H1 (cell line): Measurements from ENCODE around the gene ABHD2. TPM values are rescaled to one million over a fixed set of nuclear protein-coding genes. Genes with fewer than 3 reads are reported as not detected.

Source experiments
- CTCF ChIA-PET: fragments of 300-600 bp; sonication (Branson Sonifier 250); formaldehyde crosslinking; loops from one replicate; lab custom pipeline; 2021; ENCODE audit not compliant: partially characterized antibody; lab: Charles Lee
- POLR2A ChIA-PET: fragments of 300-600 bp; sonication (Branson Sonifier 250); formaldehyde crosslinking; loops from one replicate; lab custom pipeline; 2021; ENCODE audit warnings: inconsistent platforms; ENCODE audit not compliant: partially characterized antibody; lab: Charles Lee
- DNase-seq, 2 experiments: peaks; one replicate each; pipeline versions ENCODE4 v3.0.0 to v3.0.0-alpha.2; 2010 to 2022; ENCODE audit warnings: low spot score in 2 of 2, low read depth in 1 of 2, mixed read lengths in 1 of 2
- FAIRE-seq: peaks from 2 replicates; lab custom pipeline; 2011; peaks lifted over from hg19 to GRCh38; lab: Jason Lieb, UNC
- H2AFZ ChIP-seq: 2 replicates; pipeline ENCODE4 v1.8.1; 2012; ENCODE audit warnings: low read length, inconsistent platforms
- H2AK5ac ChIP-seq: 2 replicates; pipeline ENCODE4 v1.6.1; 2013; ENCODE audit warnings: low read depth, low read length
- H2BK120ac ChIP-seq: replicated peaks from 2 replicates; pipeline ENCODE3; 2013; ENCODE audit warnings: low read depth, low read length, inconsistent platforms
- H2BK12ac ChIP-seq: 2 replicates; pipeline ENCODE4 v1.6.1; 2013; ENCODE audit warnings: low read depth, low read length
- H2BK15ac ChIP-seq: 2 replicates; pipeline ENCODE4 v1.6.1; 2013; ENCODE audit warnings: low read length
- H2BK20ac ChIP-seq: 2 replicates; pipeline ENCODE4 v1.6.1; 2013; ENCODE audit warnings: low read length
- H2BK5ac ChIP-seq: 2 replicates; pipeline ENCODE4 v1.6.1; 2013; ENCODE audit warnings: low read depth, low read length
- H3K14ac ChIP-seq: 2 replicates; pipeline ENCODE4 v1.6.1; 2013; ENCODE audit warnings: inconsistent platforms; ENCODE audit not compliant: insufficient read length
- H3K18ac ChIP-seq: 2 replicates; pipeline ENCODE4 v1.6.1; 2013; ENCODE audit warnings: low read length; ENCODE audit errors: extremely low read depth
- H3K23ac ChIP-seq: 2 replicates; pipeline ENCODE4 v1.6.1; 2013; ENCODE audit warnings: inconsistent platforms; ENCODE audit not compliant: insufficient read length
- H3K23me2 ChIP-seq: 2 replicates; pipeline ENCODE4 v1.6.1; 2013; ENCODE audit warnings: low read depth, low read length
- H3K27ac ChIP-seq: 2 replicates; pipeline ENCODE4 v1.6.1; 2011; ENCODE audit warnings: low read depth, low read length, inconsistent platforms
- H3K27me3 ChIP-seq, 4 experiments: replicated peaks in 1 of 4; 1 replicate in 1 of 4; 2 replicates in 3 of 4; pipeline versions ENCODE4 v1.6.1 to v1.8.1; 2011 to 2013; ENCODE audit warnings: low read length in 3 of 4, mild to moderate bottlenecking in 3 of 4, inconsistent platforms in 2 of 4, mixed read lengths in 2 of 4, moderate library complexity in 1 of 4; ENCODE audit not compliant: control insufficient read depth in 3 of 4, insufficient read depth in 3 of 4; ENCODE audit errors: extremely low read depth in 1 of 4
- H3K36me3 ChIP-seq, 4 experiments: 2 replicates each; pipeline versions ENCODE4 v1.6.1 to v1.8.1; 2011 to 2013; ENCODE audit warnings: mild to moderate bottlenecking in 4 of 4, low read length in 3 of 4, moderate library complexity in 2 of 4, control low read depth in 1 of 4, inconsistent platforms in 1 of 4; ENCODE audit not compliant: insufficient read depth in 4 of 4, control insufficient read depth in 2 of 4
- H3K4ac ChIP-seq: replicated peaks from 2 replicates; pipeline ENCODE3; 2013; ENCODE audit warnings: low read length, low read depth, mixed read lengths, inconsistent platforms; ENCODE audit not compliant: insufficient read length
- H3K4me1 ChIP-seq, 4 experiments: replicated peaks in 1 of 4; 1 replicate in 1 of 4; 2 replicates in 3 of 4; pipeline versions ENCODE4 v1.6.1 to v1.8.1; 2011 to 2013; ENCODE audit warnings: low read length in 3 of 4, inconsistent platforms in 2 of 4, mixed read lengths in 1 of 4; ENCODE audit not compliant: insufficient read depth in 4 of 4, control insufficient read depth in 3 of 4
- H3K4me2 ChIP-seq, 2 experiments: 2 replicates each; pipeline versions ENCODE4 v1.6.1 to v1.8.1; 2011 to 2013; ENCODE audit warnings: low read depth in 2 of 2, low read length in 2 of 2, control low read depth in 1 of 2, inconsistent platforms in 1 of 2, mild to moderate bottlenecking in 1 of 2; ENCODE audit not compliant: insufficient read depth in 1 of 2
- H3K4me3 ChIP-seq, 4 experiments: fragments of 200-600, 300-600 bp in 1 of 4; sonication (generic), shearing (Covaris generic), sonication (Bioruptor Twin) in 1 of 4; 2 replicates each; pipeline versions ENCODE4 v1.5.1 to v1.8.1; 2011 to 2016; ENCODE audit warnings: low read length in 4 of 4, low read depth in 3 of 4, control low read depth in 2 of 4, inconsistent platforms in 2 of 4, mild to moderate bottlenecking in 2 of 4, mixed read lengths in 1 of 4, moderate library complexity in 1 of 4; ENCODE audit not compliant: insufficient read depth in 2 of 4; ENCODE audit errors: extremely low read depth in 1 of 4
- H3K56ac ChIP-seq: replicated peaks from 2 replicates; pipeline ENCODE3; 2013; ENCODE audit warnings: low read depth, mild to moderate bottlenecking, mixed read lengths, low read length, inconsistent platforms; ENCODE audit not compliant: insufficient read length
- H3K79me1 ChIP-seq: 2 replicates; pipeline ENCODE4 v1.6.1; 2013; ENCODE audit warnings: low read depth, low read length, control low read depth
- H3K79me2 ChIP-seq, 2 experiments: 2 replicates each; pipeline versions ENCODE4 v1.6.1 to v1.8.1; 2012 to 2013; ENCODE audit warnings: low read length in 2 of 2, mild to moderate bottlenecking in 2 of 2, inconsistent platforms in 1 of 2; ENCODE audit not compliant: insufficient read depth in 2 of 2, control insufficient read depth in 1 of 2
- H3K9ac ChIP-seq, 4 experiments: replicated peaks in 1 of 4; 1 replicate in 1 of 4; 2 replicates in 3 of 4; pipeline versions ENCODE4 v1.6.1 to v1.8.1; 2011 to 2013; ENCODE audit warnings: low read depth in 3 of 4, low read length in 3 of 4, control low read depth in 2 of 4, mild to moderate bottlenecking in 2 of 4, moderate library complexity in 2 of 4, inconsistent platforms in 1 of 4; ENCODE audit errors: extremely low read depth in 1 of 4
- H3K9me3 ChIP-seq, 2 experiments: 2 replicates each; pipeline versions ENCODE4 v1.6.1 to v1.8.1; 2012 to 2013; ENCODE audit warnings: mild to moderate bottlenecking in 2 of 2, moderate library complexity in 2 of 2, control low read depth in 1 of 2, inconsistent platforms in 1 of 2, low read depth in 1 of 2, low read length in 1 of 2, mixed read lengths in 1 of 2; ENCODE audit not compliant: insufficient read depth in 2 of 2
- H4K20me1 ChIP-seq, 2 experiments: replicated peaks in 1 of 2; 2 replicates each; pipeline versions ENCODE3 to v1.8.1; 2011 to 2013; ENCODE audit warnings: inconsistent platforms in 2 of 2, low read length in 2 of 2, mild to moderate bottlenecking in 1 of 2; ENCODE audit not compliant: insufficient read depth in 2 of 2, control insufficient read depth in 1 of 2
- H4K5ac ChIP-seq: 2 replicates; pipeline ENCODE4 v1.6.1; 2013; ENCODE audit warnings: low read length, low read depth, mixed read lengths, inconsistent platforms; ENCODE audit not compliant: insufficient read length
- H4K8ac ChIP-seq: 2 replicates; pipeline ENCODE4 v1.8.0; 2013; ENCODE audit warnings: mild to moderate bottlenecking, moderate library complexity, low read length, inconsistent platforms; ENCODE audit not compliant: insufficient read depth; ENCODE audit errors: extremely low read depth
- H4K91ac ChIP-seq: replicated peaks from 2 replicates; pipeline ENCODE3; 2013; ENCODE audit warnings: low read length, mixed read lengths, inconsistent platforms; ENCODE audit not compliant: insufficient read length
- CTCF ChIP-seq, 3 experiments: IDR thresholded peaks; 1 replicate in 2 of 3; 2 replicates in 1 of 3; pipeline versions ENCODE4 v1.5.1 to v1.6.1; 2011; ENCODE audit warnings: low read length in 3 of 3, mild to moderate bottlenecking in 3 of 3, inconsistent platforms in 2 of 3, low read depth in 1 of 3, moderate library complexity in 1 of 3; ENCODE audit not compliant: insufficient read depth in 1 of 3; ENCODE audit errors: control extremely low read depth in 1 of 3
- HDAC2 ChIP-seq, 2 experiments: fragments of 300-600 bp in 1 of 2; sonication (generic) in 1 of 2; IDR thresholded peaks; 2 replicates each; pipeline ENCODE4 v1.6.1; 2011 to 2012; ENCODE audit warnings: low read depth in 2 of 2, low read length in 2 of 2, mild to moderate bottlenecking in 2 of 2, moderate library complexity in 2 of 2, borderline replicate concordance in 1 of 2, inconsistent platforms in 1 of 2
- RNF2 ChIP-seq: fragments of 200-900, 300-1000 bp; sonication (generic); IDR thresholded peaks from 2 replicates; pipeline ENCODE4 v1.7.1; 2016; ENCODE audit warnings: borderline replicate concordance, low read depth, mild to moderate bottlenecking, antibody characterized with exemption, low read length; ENCODE audit not compliant: poor library complexity, severe bottlenecking; ENCODE audit errors: missing control alignments
- SIRT6 ChIP-seq: IDR thresholded peaks from one replicate; pipeline ENCODE4 v1.7.1; 2012; ENCODE audit warnings: low read length, inconsistent platforms
- SP1 ChIP-seq: IDR thresholded peaks from 2 replicates; pipeline ENCODE4 v1.6.1; 2011; ENCODE audit warnings: low read depth, low read length
- WGBS, 2 experiments: shearing (Covaris generic) in 1 of 2; methylation state at CpG; one replicate each; pipeline versions ENCODE4 v1.1.6 to v1.1.7; 2013 to 2015; ENCODE audit warnings: low lambda C conversion rate in 2 of 2, mixed read lengths in 2 of 2, inconsistent platforms in 1 of 2, low coverage in 1 of 2, missing lambda C conversion rate in 1 of 2; ENCODE audit not compliant: insufficient replicate concordance in 2 of 2, insufficient coverage in 1 of 2, insufficient read length in 1 of 2; ENCODE audit errors: extremely low coverage in 1 of 2, missing lambda C conversion rate in 1 of 2; 5-methylcytosine and 5-hydroxymethylcytosine counted together
- polyA plus RNA-seq, 7 experiments: library from polyadenylated mRNA; depleted of rRNA in 3 of 7; stranded (reverse) in 5 of 7; unstranded in 2 of 7; fragments of >200 nt in 5 of 7; fragments of 200-250 nt in 2 of 7; gene quantifications; 1 replicate in 5 of 7; 2 replicates in 1 of 7; 4 replicates in 1 of 7; pipeline versions ENCODE4 v1.2.1 to v1.2.3, GENCODE V29; 2011 to 2013; ENCODE audit warnings: missing spikeins in 2 of 7, mixed read lengths in 2 of 7
- total RNA-seq: library from RNA; stranded (reverse); fragmentation: NEBNext Ultra II Directional; extraction: Animal tissue kit (Norgen Biotek cat#: 25700); gene quantifications from 2 replicates; pipeline ENCODE4 v1.2.1, GENCODE V29; 2021

Gene ABHD2
- total and polyA plus RNA-seq, 2 of the 8 experiments (the other 6 are each of a cell fraction or from before 2014, with no cell fraction given): 9.1 to 23.7 TPM

GRCh38 chr15:89247446-89247845, 159.2 kb downstream of the ABHD2 start:
- ChIA-PET POLR2A (no interaction called here), CTCF (interaction anchor here (0.9 to 1.2 kb wide), 2 partner anchors 25 to 247 kb away, joined by 3 to 4 read pairs; no protein-coding TSS in a partner anchor)
- Histone ChIP-seq H3K14ac (no peak overlapping the region), H2AFZ (no peak overlapping the region), H2BK5ac (no peak overlapping the region), H3K23me2 (no peaks in the 10 kb centered on the region; the same call in 1 of the 2 replicates), H2BK20ac (no peak overlapping the region), H2BK15ac (no peak overlapping the region), H3K9me3 (0 out of 4 replicates have a peak, but pooled peaks cover 0 to 3% of the 10 kb centered on the region in 2 experiments), H3K36me3 (peaks cover 6 to 28% (median 21%) of the 10 kb centered on the region in 4 experiments; a peak in 6 of 8 replicates), H3K79me1 (peaks cover 3% of the 10 kb centered on the region; the same call in 1 of the 2 replicates), H3K4me2 (no peak overlapping the region), H3K79me2 (peaks cover 4 to 36% of the 10 kb centered on the region in 2 experiments; a peak in 3 of 4 replicates), H3K18ac (no peak overlapping the region), H2BK120ac (no peak overlapping the region), H2AK5ac (no peak overlapping the region), H3K4me3 (no peak overlapping the region), H3K56ac (no peak overlapping the region), H4K91ac (no peak overlapping the region), H3K27me3 (peaks cover 0 to 2% (median 0%) of the 10 kb centered on the region in 4 experiments; a peak in 3 of 7 replicates), H4K5ac (no peak overlapping the region), H3K23ac (no peak overlapping the region), H4K8ac (no peak overlapping the region), H3K4me1 (peaks cover 0 to 9% (median 3%) of the 10 kb centered on the region in 4 experiments; a peak in 5 of 7 replicates), H3K27ac (no peak overlapping the region), H2BK12ac (no peak overlapping the region), H4K20me1 (peaks cover 0 to 3% of the 10 kb centered on the region in 2 experiments), H3K4ac (no peak overlapping the region), H3K9ac (no peak overlapping the region)
- DNase-seq (no peak), FAIRE-seq (no peak)
- 82% methylated on average over 2 of the region's 2 CpGs; no CpG with 5 or more reads in 1 of the 2 experiments for WGBS, 2 experiments
- TF ChIP-seq CTCF (IDR thresholded peaks at IDR 0.05; ENCODE audit: control extremely low read depth in 1 of 3, insufficient read depth in 1 of 3, low read depth in 1 of 3, low read length in 3 of 3): no peak
- TF ChIP-seq SP1: no peak
- TF ChIP-seq SIRT6: no peak
- TF ChIP-seq RNF2: no peak
- no peak for TF ChIP-seq HDAC2 (IDR thresholded peaks at IDR 0.05; ENCODE audit: borderline replicate concordance in 1 of 2, low read depth in 2 of 2, low read length in 2 of 2)
